KG1 (cell line): Measurements from ENCODE around the gene TMEM186.
"Not testable (repeated sequence)": the region's sequence is repeated elsewhere in the genome, so short reads cannot be mapped to it uniquely, and the experiment has no call there.

Source experiments
- DNase-seq: peaks from one replicate; lab custom pipeline; 2025; lab: John Stamatoyannopoulos, UW

The TMEM186 gene, protein sequence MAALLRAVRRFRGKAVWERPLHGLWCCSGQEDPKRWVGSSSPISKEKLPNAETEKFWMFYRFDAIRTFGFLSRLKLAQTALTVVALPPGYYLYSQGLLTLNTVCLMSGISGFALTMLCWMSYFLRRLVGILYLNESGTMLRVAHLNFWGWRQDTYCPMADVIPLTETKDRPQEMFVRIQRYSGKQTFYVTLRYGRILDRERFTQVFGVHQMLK

GRCh38 chr16:8797364-8798173, at the start of gene TMEM186, which contains the start of gene PMM2:
TSS of gene TMEM186 (minus strand) at chr16:8797639. CDS start at chr16:8797614, 25 bp downstream.
TSS of gene PMM2 (plus strand) at chr16:8797839. CDS start at chr16:8797883, 44 bp downstream.
- DNase-seq, result peak; percentile 89

DNA sequence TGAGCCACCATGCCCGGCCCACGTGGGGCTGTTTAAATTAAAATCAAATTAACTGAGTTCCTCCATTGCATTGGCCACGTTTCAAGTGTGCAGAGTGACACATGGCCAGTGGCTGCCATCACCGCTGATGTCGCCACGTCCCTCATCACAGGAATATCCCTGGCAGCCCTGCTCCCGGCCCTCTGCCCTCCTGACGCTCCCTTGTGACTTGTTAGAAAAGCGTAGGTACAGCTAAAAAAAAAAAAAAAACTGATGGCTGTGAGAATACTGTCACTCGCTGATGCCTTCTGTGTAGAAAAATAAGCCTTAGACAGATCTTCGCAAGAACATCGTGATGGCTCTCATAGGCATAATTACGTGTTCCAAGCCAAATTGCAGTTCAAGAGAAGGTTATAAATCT, 49.7 kb upstream of the TMEM186 start:
- no peak for DNase-seq

GRCh38 chr16:8846401-8846932, 49.0 kb upstream of the TMEM186 start:
- DNase-seq, result no peak

- no peak for DNase-seq
Observed at GRCh38 chr16:8845699-8846298, 48.4 kb upstream of the TMEM186 start.

- not testable (repeated sequence) for DNase-seq
Observed at GRCh38 chr16:8843296-8843695, 45.9 kb upstream of the TMEM186 start.

- DNase-seq, result not testable (repeated sequence)
Observed at GRCh38 chr16:8842016-8842415, 44.6 kb upstream of the TMEM186 start.

DNA sequence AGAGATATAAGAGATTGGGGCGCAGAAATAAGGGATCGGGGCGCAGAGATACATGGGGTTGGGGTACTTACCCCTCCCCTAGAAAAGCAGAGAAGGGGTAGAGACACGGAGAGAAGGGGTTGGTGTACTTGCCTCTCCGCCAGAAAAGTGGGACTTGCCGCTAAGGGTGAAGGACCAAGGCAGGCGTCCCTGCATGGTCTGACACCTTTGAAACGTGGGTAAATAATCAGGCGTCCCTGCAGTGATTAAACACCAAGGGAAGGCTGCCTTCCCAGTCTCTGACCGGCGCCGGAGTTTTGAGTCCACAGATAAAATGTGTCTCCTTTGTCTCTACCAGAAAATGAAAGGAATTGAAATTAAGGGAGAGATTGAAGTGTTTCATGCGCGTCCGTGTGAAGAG, 40.2 kb upstream of the TMEM186 start:
- not testable (repeated sequence) for DNase-seq

- DNase-seq, result not testable (repeated sequence)
Observed at GRCh38 chr16:8836797-8837196, 39.4 kb upstream of the TMEM186 start.

DNA sequence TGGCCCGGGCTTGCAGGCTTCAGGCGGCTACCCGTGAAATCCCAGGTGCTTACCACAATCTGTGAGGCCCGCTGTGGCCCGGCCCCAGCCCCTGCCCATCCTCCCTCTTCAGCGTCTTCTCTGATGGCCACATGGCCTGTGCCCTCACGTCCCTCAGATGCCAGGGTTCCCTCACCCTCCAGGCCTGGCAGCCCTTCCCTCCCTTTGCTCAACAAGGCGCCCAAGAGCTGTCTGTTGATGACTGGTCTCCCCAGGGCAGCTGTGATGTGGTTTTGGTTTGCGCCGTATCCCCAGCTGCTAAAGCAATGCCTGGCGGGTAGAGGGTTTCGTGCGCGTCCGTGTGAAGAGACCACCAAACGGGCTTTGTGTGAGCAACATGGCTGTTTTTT, 35.3 kb upstream of the TMEM186 start:
- no peak for DNase-seq

DNA sequence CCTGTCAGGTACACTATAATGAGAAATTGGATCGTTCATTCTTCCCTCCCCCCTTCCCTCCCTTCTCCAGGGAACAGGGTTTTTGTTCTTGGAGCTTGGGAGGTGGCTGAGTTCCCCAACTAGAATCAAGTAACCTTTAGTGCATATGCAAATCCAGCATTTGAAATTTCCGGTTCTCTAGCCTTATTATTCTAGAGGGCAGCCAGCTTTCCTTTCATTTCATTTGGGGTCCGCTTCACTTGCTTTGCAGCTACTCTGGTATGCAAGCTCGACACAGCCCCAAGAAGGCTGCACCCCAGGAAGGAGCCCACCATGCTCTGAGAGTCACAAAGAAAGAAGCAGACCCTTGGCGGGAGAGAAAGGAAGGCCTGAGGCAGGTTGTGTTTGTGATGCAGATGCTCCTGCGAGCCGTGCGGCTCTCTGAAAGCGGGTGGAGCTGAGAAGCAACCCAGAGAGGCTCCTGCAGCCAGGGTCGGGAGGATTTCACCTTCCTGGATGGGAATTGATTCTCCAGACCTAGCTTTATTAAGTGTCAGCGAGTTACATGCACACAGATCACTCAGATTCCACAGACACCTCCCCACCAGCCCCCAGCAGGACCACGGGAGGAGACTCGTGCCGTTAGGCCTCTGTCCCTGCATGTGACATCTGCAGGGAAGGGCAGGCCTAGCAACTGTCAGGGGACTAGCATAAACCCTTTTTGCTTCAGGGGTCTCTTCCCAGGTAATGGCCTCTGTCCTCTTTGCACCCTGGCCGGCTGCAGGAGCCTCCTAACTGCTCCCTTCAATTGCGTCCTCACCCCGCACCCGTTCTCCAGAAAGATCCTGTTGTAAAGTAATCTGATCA, 34.7 kb upstream of the TMEM186 start:
- DNase-seq, result no peak

- no peak for DNase-seq
Observed at GRCh38 chr16:8831450-8831849, 34.0 kb upstream of the TMEM186 start.

DNA sequence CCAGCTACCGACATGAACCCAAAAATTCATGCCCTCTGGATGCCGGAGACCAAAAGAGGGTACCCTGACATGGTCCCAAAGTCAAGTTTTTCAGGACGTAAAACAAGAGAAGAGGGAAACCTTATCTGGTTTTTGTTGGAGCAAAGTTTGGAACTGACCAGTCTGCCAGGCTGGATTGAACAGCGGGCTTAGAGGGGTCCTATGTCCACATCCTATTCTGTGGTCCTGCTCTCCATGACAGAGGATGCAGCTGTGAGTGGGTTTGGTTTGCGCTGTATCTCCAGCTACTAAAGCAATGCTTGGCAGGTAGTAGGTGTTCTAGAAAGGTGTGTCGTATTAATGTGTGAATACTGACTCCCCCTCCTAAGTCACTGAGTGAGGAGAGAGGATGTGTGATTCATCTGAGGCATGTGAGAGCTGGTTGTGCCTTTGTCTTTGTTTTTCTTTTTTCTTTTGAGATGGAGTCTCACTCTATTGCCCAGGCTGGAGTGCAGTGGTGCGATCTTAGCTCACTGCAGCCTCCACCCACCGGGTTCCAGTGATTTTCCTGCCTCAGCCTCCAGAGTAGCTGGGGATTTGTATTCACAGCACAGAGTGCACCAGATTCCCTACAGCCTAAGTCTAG, 31.2 kb upstream of the TMEM186 start:
- DNase-seq, result no peak

- no peak for DNase-seq
Observed at GRCh38 chr16:8826278-8826879, 28.9 kb upstream of the TMEM186 start.

DNA sequence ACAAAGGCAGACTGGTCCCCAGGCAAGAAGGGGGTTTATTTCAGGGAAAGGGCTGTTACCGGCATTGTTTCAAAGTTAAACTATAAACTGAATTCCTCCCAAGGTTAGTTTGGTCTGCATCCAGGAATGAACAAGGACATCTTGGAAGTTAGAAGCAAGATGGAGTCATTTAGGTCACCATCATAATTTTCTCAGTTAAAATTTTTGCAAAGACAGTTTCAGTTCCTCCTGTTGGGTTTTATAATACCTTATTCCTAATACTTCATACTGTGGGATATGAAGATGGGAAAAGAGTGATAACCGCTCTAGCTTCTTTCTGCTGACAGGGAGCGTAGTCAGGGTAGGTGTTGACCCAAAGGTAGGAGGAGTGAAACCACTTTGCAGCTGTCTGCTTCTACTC, 25.0 kb upstream of the TMEM186 start:
- no peak for DNase-seq

DNA sequence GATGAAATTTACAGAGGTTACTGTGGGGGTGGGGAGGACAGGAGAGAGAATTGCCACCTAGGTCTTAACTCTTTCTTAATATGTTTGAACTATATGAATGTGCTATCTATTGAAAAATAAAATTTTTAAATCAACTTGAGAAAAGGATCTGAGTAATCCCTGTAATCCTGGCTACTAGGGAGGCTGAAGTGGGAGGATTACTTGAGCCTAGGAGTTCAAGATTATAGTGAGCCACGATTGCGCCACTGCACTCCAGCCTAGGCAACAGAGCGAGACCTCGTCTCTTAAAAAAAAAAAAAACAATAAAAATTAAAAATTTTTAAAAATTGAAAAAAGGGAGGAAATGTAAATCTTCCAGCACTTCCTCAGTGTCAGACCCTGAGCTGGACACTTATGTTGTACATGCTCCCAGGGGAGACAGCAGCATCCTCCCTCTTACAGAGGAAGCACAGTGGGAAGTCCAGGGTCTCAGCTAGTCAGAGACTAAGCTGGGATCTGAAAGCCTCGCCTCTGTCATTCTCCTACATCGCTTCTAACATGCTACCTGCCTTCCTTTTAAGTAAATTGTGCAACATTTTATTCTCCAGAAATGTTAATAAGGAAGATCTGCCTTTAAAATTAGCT, 22.1 kb upstream of the TMEM186 start:
- DNase-seq, result no peak

DNA sequence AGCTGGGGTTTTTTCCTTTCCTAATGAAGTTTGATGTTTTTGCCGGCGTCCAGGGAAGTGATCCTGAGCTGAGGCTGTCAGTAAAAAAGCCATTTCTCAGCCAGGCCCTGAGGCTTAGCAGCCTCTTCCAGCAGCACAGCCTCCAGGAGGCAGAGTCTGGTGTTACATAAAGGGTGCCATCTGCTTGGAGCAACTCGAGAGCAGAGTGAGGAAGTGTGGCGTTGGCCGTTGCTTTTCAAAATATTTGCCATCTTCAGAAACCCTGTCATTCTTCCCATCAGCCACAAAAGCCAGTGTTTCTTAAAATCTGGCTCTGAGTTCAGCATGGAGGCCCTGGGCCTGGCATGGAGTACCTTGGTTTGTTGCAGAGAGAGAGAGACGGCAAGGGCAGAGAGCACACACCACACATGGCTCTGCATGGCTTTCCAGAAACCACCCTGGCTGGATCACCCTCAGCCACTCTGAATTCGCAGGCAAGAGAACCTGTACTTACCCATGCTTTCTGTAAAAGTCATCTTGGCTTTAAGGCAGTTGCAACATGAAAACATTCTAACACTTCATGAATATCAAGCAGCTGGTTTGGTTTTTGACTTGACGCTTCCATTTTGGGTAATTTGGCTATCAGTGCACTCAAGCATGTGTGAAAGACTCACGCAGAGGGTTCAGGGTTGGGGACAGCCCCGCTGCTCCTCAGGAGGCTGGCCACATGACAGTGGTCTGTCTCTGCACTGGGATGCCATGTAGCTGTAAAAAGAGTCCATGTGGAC, 21.2 kb upstream of the TMEM186 start:
- no peak for DNase-seq

- no peak for DNase-seq
Observed at GRCh38 chr16:8816967-8817655, 19.7 kb upstream of the TMEM186 start.

DNA sequence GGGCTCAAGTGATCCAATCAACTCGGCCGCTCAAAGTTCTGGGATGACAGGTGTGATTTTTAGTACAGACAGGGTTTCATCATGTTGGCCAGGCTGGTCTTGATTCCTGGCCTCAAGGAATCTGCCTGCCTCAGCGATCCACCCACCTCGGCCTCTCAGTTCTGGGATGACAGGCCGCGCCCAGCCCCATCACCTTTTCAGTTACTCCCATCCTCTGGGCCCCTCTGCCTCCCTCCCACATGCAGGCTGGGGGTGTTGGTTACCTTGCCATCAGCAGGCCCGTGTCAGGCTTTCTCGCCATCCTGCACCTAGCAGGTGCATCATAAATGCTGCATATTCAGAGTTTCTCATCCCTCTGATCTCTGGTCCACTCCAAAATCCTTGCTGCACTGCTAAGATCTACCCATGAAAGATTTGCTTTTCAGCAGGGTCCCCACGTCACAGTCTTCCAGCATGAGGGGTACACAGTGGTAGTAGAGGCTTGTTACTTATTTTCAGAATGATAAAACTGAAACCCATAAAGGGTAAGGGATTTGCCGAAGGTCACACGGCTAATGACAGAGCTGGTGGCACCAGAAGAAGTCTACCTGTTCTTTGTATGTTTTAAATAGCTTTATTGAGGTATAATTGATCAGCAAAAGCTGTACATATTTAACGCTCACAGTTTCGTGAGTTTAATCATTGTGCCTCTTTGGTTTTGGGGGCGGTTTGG, 16.8 kb upstream of the TMEM186 start:
- DNase-seq, result no peak
